SK-N-SH (cell line): Measurements from ENCODE around the gene PPT2. TPM values are rescaled to one million over a fixed set of nuclear protein-coding genes. Genes with fewer than 3 reads are reported as not detected.

Experiments used
- CTCF ChIA-PET: fragments of 300-600, 350-600 bp; formaldehyde crosslinking; extraction: SDS; loops from one replicate; lab custom pipeline; 2021; lab: Yijun Ruan, JAX
- POLR2A ChIA-PET: fragments of 350-600 bp; sonication (Branson Sonifier 250); formaldehyde crosslinking; extraction: SDS; loops from one replicate; lab custom pipeline; 2020; ENCODE audit warnings: antibody characterized with exemption, inconsistent platforms; lab: Yijun Ruan, JAX
- DNase-seq: peaks from one replicate; pipeline ENCODE4 v3.0.0; 2012
- H2AFZ ChIP-seq: fragments of 200-600 bp; sonication (generic); 2 replicates; pipeline ENCODE4 v1.8.1; 2016; ENCODE audit warnings: antibody characterized with exemption, mild to moderate bottlenecking, low read depth
- H3F3A ChIP-seq: fragments of 200-600 bp; sonication (generic); replicated peaks from 2 replicates; pipeline ENCODE3; 2016; ENCODE audit warnings: antibody characterized with exemption, mild to moderate bottlenecking; ENCODE audit not compliant: insufficient read depth
- H3K27ac ChIP-seq, 2 experiments: fragments of 200-500 bp in 1 of 2; fragments of 200-600 bp in 1 of 2; sonication (Bioruptor generic) in 1 of 2; sonication (generic), shearing (Covaris generic) in 1 of 2; 2 replicates each; pipeline versions ENCODE4 v1.5.1 to v1.6.1; 2014 to 2016; ENCODE audit warnings: low read depth in 2 of 2, inconsistent platforms in 1 of 2, low read length in 1 of 2, mild to moderate bottlenecking in 1 of 2, mixed read lengths in 1 of 2
- H3K27me3 ChIP-seq: fragments of 200-600 bp; sonication (generic), shearing (Covaris generic); 2 replicates; pipeline ENCODE4 v1.6.1; 2016; ENCODE audit warnings: mixed run types; ENCODE audit not compliant: insufficient read depth
- H3K36me3 ChIP-seq, 2 experiments: fragments of 200-500 bp in 1 of 2; fragments of 200-600 bp in 1 of 2; sonication (Bioruptor generic) in 1 of 2; sonication (generic) in 1 of 2; replicated peaks in 1 of 2; 2 replicates each; pipeline versions ENCODE3 to v1.5.1; 2014 to 2016; ENCODE audit warnings: low read length in 1 of 2, mild to moderate bottlenecking in 1 of 2; ENCODE audit not compliant: insufficient read depth in 2 of 2, control insufficient read depth in 1 of 2
- H3K4me1 ChIP-seq, 2 experiments: fragments of 200-500 bp in 1 of 2; fragments of 200-600 bp in 1 of 2; sonication (Bioruptor generic) in 1 of 2; sonication (generic), shearing (Covaris generic) in 1 of 2; 2 replicates each; pipeline versions ENCODE4 v1.5.1 to v1.6.1; 2014 to 2016; ENCODE audit warnings: low read depth in 1 of 2, low read length in 1 of 2, mixed run types in 1 of 2; ENCODE audit not compliant: insufficient read depth in 2 of 2, control insufficient read depth in 1 of 2
- H3K4me2 ChIP-seq: fragments of 200-600 bp; sonication (generic), shearing (Covaris generic); 2 replicates; pipeline ENCODE4 v1.6.1; 2017; ENCODE audit warnings: mixed run types
- H3K4me3 ChIP-seq, 2 experiments: fragments of 200-500 bp in 1 of 2; fragments of 200-600 bp in 1 of 2; sonication (Bioruptor generic) in 1 of 2; sonication (generic), shearing (Covaris generic) in 1 of 2; 2 replicates each; pipeline versions ENCODE4 v1.5.1 to v1.8.1; 2014 to 2016; ENCODE audit warnings: low read depth in 2 of 2, inconsistent platforms in 1 of 2, low read length in 1 of 2, mild to moderate bottlenecking in 1 of 2, mixed read lengths in 1 of 2, moderate library complexity in 1 of 2
- H3K79me2 ChIP-seq: fragments of 200-600 bp; sonication (generic); 2 replicates; pipeline ENCODE4 v1.8.1; 2017; ENCODE audit warnings: mild to moderate bottlenecking; ENCODE audit not compliant: insufficient read depth
- H3K9ac ChIP-seq: fragments of 200-600 bp; sonication (generic); 2 replicates; pipeline ENCODE4 v1.6.1; 2017; ENCODE audit warnings: mixed run types
- H3K9me2 ChIP-seq: fragments of 200-600 bp; sonication (generic); 2 replicates; pipeline ENCODE4 v1.6.1; 2017; ENCODE audit warnings: mixed run types
- H3K9me3 ChIP-seq: fragments of 200-600 bp; sonication (generic); 2 replicates; pipeline ENCODE4 v1.6.1; 2017; ENCODE audit warnings: mixed run types, mild to moderate bottlenecking, moderate library complexity
- H4K20me1 ChIP-seq: fragments of 200-600 bp; sonication (generic); 2 replicates; pipeline ENCODE4 v1.6.1; 2017; ENCODE audit warnings: mild to moderate bottlenecking, mixed run types; ENCODE audit not compliant: insufficient read depth
- CHD2 ChIP-seq: fragments of 150-350 bp; IDR thresholded peaks from 2 replicates; pipeline ENCODE4 v1.6.1; 2018; ENCODE audit warnings: low read length; ENCODE audit not compliant: partially characterized antibody
- CTCF ChIP-seq: fragments of 200-600 bp; sonication (generic); IDR thresholded peaks from 2 replicates; pipeline ENCODE4 v1.6.1; 2017; ENCODE audit warnings: antibody characterized with exemption, mild to moderate bottlenecking, moderate library complexity
- EP300 ChIP-seq, 2 experiments: IDR thresholded peaks; 2 replicates each; pipeline versions ENCODE4 v1.4.0 to v1.6.1; 2012; ENCODE audit warnings: borderline replicate concordance in 1 of 2, low read depth in 1 of 2, low read length in 1 of 2
- FOSL2 ChIP-seq: IDR thresholded peaks from 2 replicates; pipeline ENCODE4 v1.4.0; 2012; ENCODE audit warnings: low read depth, mild to moderate bottlenecking, moderate library complexity, borderline replicate concordance
- FOXM1 ChIP-seq: IDR thresholded peaks from 2 replicates; pipeline ENCODE4 v1.4.0; 2012; ENCODE audit warnings: low read depth, mild to moderate bottlenecking
- GATA2 ChIP-seq: sonication (generic); formaldehyde crosslinking; IDR thresholded peaks from 2 replicates; pipeline ENCODE4 v1.5.0; 2020; ENCODE audit warnings: mild to moderate bottlenecking, missing genetic modification reagents
- IRF3 ChIP-seq: fragments of 150-350 bp; IDR thresholded peaks from 2 replicates; pipeline ENCODE4 v1.6.1; 2016; ENCODE audit warnings: mild to moderate bottlenecking, low read depth, low read length
- MAX ChIP-seq: IDR thresholded peaks from 2 replicates; pipeline ENCODE4 v1.4.0; 2012; ENCODE audit warnings: low read depth
- MEF2A ChIP-seq: IDR thresholded peaks from 2 replicates; pipeline ENCODE4 v1.4.0; 2012; ENCODE audit warnings: low read depth, borderline replicate concordance
- MXI1 ChIP-seq: IDR thresholded peaks from 2 replicates; pipeline ENCODE4 v1.6.1; 2012; ENCODE audit warnings: mild to moderate bottlenecking, low read depth, low read length, improper control_type of control experiment
- NFIC ChIP-seq: IDR thresholded peaks from 2 replicates; pipeline ENCODE4 v1.4.0; 2012; ENCODE audit warnings: borderline replicate concordance
- PBX3 ChIP-seq: IDR thresholded peaks from 2 replicates; pipeline ENCODE4; 2012
- RFX5 ChIP-seq: IDR thresholded peaks from 2 replicates; pipeline ENCODE4 v1.6.1; 2012; ENCODE audit warnings: mild to moderate bottlenecking, improper control_type of control experiment, low read length
- RXRA ChIP-seq: IDR thresholded peaks from 2 replicates; pipeline ENCODE4 v1.4.0; 2012; ENCODE audit warnings: low read depth, mild to moderate bottlenecking, borderline replicate concordance
- SIN3A ChIP-seq: IDR thresholded peaks from 2 replicates; pipeline ENCODE4 v1.6.1; 2012; ENCODE audit warnings: low read depth, mild to moderate bottlenecking, low read length, moderate library complexity, borderline replicate concordance
- SMC3 ChIP-seq: IDR thresholded peaks from 2 replicates; pipeline ENCODE4 v1.6.1; 2012; ENCODE audit warnings: low read depth, low read length, improper control_type of control experiment
- TAF1 ChIP-seq: IDR thresholded peaks from 2 replicates; pipeline ENCODE4 v1.6.1; 2012; ENCODE audit warnings: low read depth, mild to moderate bottlenecking, low read length, moderate library complexity, borderline replicate concordance
- TEAD4 ChIP-seq: IDR thresholded peaks from 2 replicates; pipeline ENCODE4 v1.4.0; 2012; ENCODE audit warnings: mild to moderate bottlenecking, borderline replicate concordance; ENCODE audit not compliant: insufficient read depth
- USF1 ChIP-seq: IDR thresholded peaks from 2 replicates; pipeline ENCODE4 v1.4.0; 2012; ENCODE audit warnings: low read depth, borderline replicate concordance
- USF2 ChIP-seq: fragments of 150-350 bp; IDR thresholded peaks from 2 replicates; pipeline ENCODE4 v1.6.1; 2017; ENCODE audit warnings: antibody characterized with exemption, low read length, low read depth, borderline replicate concordance
- YY1 ChIP-seq: IDR thresholded peaks from 2 replicates; pipeline ENCODE4 v1.4.0; 2012; ENCODE audit warnings: low read depth, mild to moderate bottlenecking
- WGBS: methylation state at CpG from one replicate; pipeline ENCODE4 v1.1.6; 2017; ENCODE audit warnings: low lambda C conversion rate; 5-methylcytosine and 5-hydroxymethylcytosine counted together
- polyA plus RNA-seq, 3 experiments: library from polyadenylated mRNA; depleted of rRNA; stranded (reverse); fragments of >200 nt; gene quantifications; 2 replicates each; pipeline ENCODE4 v1.2.3, GENCODE V29; 2012

Gene PPT2
- polyA plus RNA-seq, 1 of the 3 experiments (the other 2 are of a cell fraction), result 32.7 TPM

- Histone ChIP-seq H3K9ac (no peak overlapping the region), H3F3A (peaks cover 5% of the 10 kb centered on the region), H3K9me3 (no peaks in the 10 kb centered on the region), H3K36me3 (no peaks in the 10 kb centered on the region), H3K79me2 (peaks cover 10% of the 10 kb centered on the region; the same call in 1 of the 2 replicates), H3K27me3 (no peaks in the 10 kb centered on the region), H3K4me2 (no peak overlapping the region), H3K4me1 (peaks cover 5 to 8% of the 10 kb centered on the region in 2 experiments; a peak in 1 of 4 replicates), H4K20me1 (no peaks in the 10 kb centered on the region), H2AFZ (peak overlapping the region; percentile 54; the same call in 1 of the 2 replicates), H3K9me2 (no peaks in the 10 kb centered on the region), H3K27ac (no peak overlapping the region), H3K4me3 (no peak overlapping the region)
- 67% methylated on average over 4 of the region's 4 CpGs for WGBS
- POLR2A ChIA-PET, result no interaction called here
- CTCF ChIA-PET, result no interaction called here
- TF ChIP-seq YY1 (no peak), TEAD4 (no peak), RXRA (no peak), FOSL2 (no peak), SIN3A (no peak), MAX (no peak), CHD2 (no peak), CTCF (no peak), EP300 (IDR thresholded peaks at IDR 0.05; ENCODE audit: borderline replicate concordance in 1 of 2, low read depth in 1 of 2, low read length in 1 of 2) (no peak), PBX3 (no peak), MEF2A (no peak)
- no peak for DNase-seq
Observed at GRCh38 chr6:32133786-32134185, 20.2 kb upstream of the PPT2 start.

- H3K4me3 ChIP-seq, result no peak overlapping the region
- ChIA-PET POLR2A (no interaction called here), CTCF (no interaction called here)
- no peak overlapping the region for H3K9ac ChIP-seq
- H3K4me1 ChIP-seq, result no peaks in the 10 kb centered on the region
- no peaks in the 10 kb centered on the region for H3K79me2 ChIP-seq
- H4K20me1 ChIP-seq, result no peaks in the 10 kb centered on the region
- H3K27ac ChIP-seq, result no peak overlapping the region
- H3K9me3 ChIP-seq, result no peaks in the 10 kb centered on the region
- H3K27me3 ChIP-seq, result no peaks in the 10 kb centered on the region
- no peak for DNase-seq
- no peaks in the 10 kb centered on the region for H3F3A ChIP-seq
- H3K9me2 ChIP-seq, result no peaks in the 10 kb centered on the region
- no peak overlapping the region for H2AFZ ChIP-seq
- no peaks in the 10 kb centered on the region for H3K36me3 ChIP-seq
- no peak overlapping the region for H3K4me2 ChIP-seq
- no peak for TF ChIP-seq TAF1
- TF ChIP-seq RFX5, result no peak
- TF ChIP-seq NFIC, result no peak
- TF ChIP-seq FOXM1, result no peak
- TF ChIP-seq YY1, result no peak
- TF ChIP-seq USF1, result no peak
- TF ChIP-seq SIN3A, result no peak
- no peak for TF ChIP-seq IRF3
- TF ChIP-seq MXI1, result no peak
- no peak for TF ChIP-seq GATA2 (CRISPR knock-in tag)
- TF ChIP-seq SMC3, result no peak
- no peak for TF ChIP-seq EP300 (IDR thresholded peaks at IDR 0.05; ENCODE audit: borderline replicate concordance in 1 of 2, low read depth in 1 of 2, low read length in 1 of 2)
- no peak for TF ChIP-seq USF2
Observed at GRCh38 chr6:32137454-32137853, 16.5 kb upstream of the PPT2 start.
